Thyroid gland (tissue), 4 donors: ENCODE results near the gene HAAO. TPM values are rescaled to one million over a fixed set of nuclear protein-coding genes. Genes with fewer than 3 reads are reported as not detected.

ENCODE experiments used
- DNase-seq, 2 donors: peaks; one replicate each; pipeline ENCODE4 v3.0.0-alpha.2; 2019
- H3K27ac ChIP-seq, 3 donors: fragments of 200-600 bp; sonication (generic); 1 replicate in 2 of 3; 2 replicates in 1 of 3; pipeline ENCODE4 v1.5.1; 2016 to 2019; ENCODE audit warnings: mild to moderate bottlenecking in 1 of 3, moderate library complexity in 1 of 3
- H3K27me3 ChIP-seq: fragments of 200-600 bp; sonication (generic); one replicate; pipeline ENCODE4 v1.5.1; 2019
- H3K36me3 ChIP-seq, 2 donors: fragments of 200-600 bp; sonication (generic); one replicate each; pipeline ENCODE4 v1.5.1; 2016 to 2019
- H3K4me1 ChIP-seq, 2 donors: fragments of 200-600 bp; sonication (generic); one replicate each; pipeline ENCODE4 v1.5.1; 2017 to 2019
- H3K4me3 ChIP-seq, 3 donors: fragments of 200-600 bp; sonication (generic); replicated peaks in 1 of 3; 1 replicate in 2 of 3; 2 replicates in 1 of 3; pipeline ENCODE4 v1.5.1; 2016; ENCODE audit warnings: mild to moderate bottlenecking in 1 of 3
- H3K9me3 ChIP-seq: fragments of 200-600 bp; sonication (generic); one replicate; pipeline ENCODE4 v1.5.1; 2017
- POLR2A ChIP-seq, 2 donors: fragments of 450-650 bp; IDR thresholded peaks; one replicate each; pipeline ENCODE4 v1.6.1; 2017; ENCODE audit warnings: antibody characterized with exemption in 2 of 2, mild to moderate bottlenecking in 2 of 2, moderate library complexity in 1 of 2
- WGBS, 2 donors: methylation state at CpG; one replicate each; pipeline ENCODE4 v1.1.5; 2017; 5-methylcytosine and 5-hydroxymethylcytosine counted together
- intact Hi-C: fragments of 100-400 bp; cut with DNase I; formaldehyde crosslinking; loops from one replicate; pipeline ENCODE4 v1.15.1; 2023
- total RNA-seq, 4 donors: library from RNA; depleted of rRNA; stranded (reverse); fragments of >200 nt; gene quantifications; one replicate each; pipeline ENCODE4 v1.2.3, GENCODE V29; 2016
- TF ChIP-seq, protein P1 (sequence below), 6 experiments: fragments of 200-600 bp in 3 of 6; fragments of 450-650 bp in 3 of 6; sonication (generic) in 3 of 6; IDR thresholded peaks; one replicate each; pipeline ENCODE4 v1.5.1; 2016 to 2019; ENCODE audit warnings: antibody characterized with exemption in 6 of 6, mild to moderate bottlenecking in 2 of 6, inconsistent platforms in 1 of 6, moderate library complexity in 1 of 6

The HAAO gene
- total RNA-seq, 4 donors from 2014 or later = 2.2 to 6.8 (median 3.9) TPM

DNA sequence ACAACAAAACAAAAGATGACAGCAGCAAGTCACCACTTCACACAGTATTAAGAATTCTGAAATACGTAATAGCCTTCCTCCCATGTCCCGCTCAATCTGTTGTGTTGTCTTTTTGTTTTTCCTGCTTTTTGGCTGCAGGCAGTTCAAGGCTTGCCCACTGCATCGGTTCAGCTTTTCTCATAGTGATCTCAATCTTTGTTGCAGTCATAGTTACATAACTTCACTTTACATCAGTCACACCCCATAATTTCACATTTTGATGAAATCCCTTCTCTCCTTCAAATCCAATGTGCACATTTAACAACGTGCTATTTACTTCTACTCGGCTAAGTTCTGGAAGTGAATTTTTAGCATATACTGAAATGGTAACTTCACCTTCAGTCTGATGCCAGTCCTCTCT lies 33.8 kb upstream of the HAAO start:
- 88 to 96% methylated on average over 5 of the region's 5 CpGs for WGBS, 2 donors
- Histone ChIP-seq H3K36me3 (no peaks in the 10 kb centered on the region), H3K27ac (no peak overlapping the region), H3K4me1 (peaks cover 7 to 16% of the 10 kb centered on the region in 2 donors), H3K9me3 (no peaks in the 10 kb centered on the region), H3K27me3 (no peaks in the 10 kb centered on the region), H3K4me3 (no peak overlapping the region)
- intact Hi-C loops = loop anchor here (5.0 to 10.0 kb wide), 3 partner anchors 396 to 779 kb away; no protein-coding TSS in a partner anchor
- no peak for TF ChIP-seq POLR2A (IDR thresholded peaks at IDR 0.05)
- DNase-seq = no peak

DNA sequence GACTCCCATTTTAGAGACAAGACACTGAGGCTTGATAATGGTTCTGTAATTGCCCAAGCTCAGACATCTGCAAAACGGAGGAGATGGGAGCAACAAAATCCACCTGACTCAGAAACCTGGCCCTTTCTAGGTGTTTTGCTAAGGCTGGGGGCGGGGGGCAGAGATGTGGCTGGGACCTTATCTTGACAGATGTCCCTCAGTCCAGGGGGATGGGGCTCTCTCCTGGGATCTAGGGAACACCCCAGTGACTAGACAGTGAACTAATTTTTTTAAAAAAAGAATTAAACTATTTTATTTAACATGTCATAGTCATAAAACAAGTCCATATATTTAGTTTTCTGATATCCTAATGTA lies 32.0 kb upstream of the HAAO start:
- WGBS, 2 donors = 88 to 97% methylated on average over 2 of the region's 2 CpGs
- Histone ChIP-seq H3K9me3 (no peaks in the 10 kb centered on the region), H3K27me3 (no peaks in the 10 kb centered on the region), H3K4me3 (no peak overlapping the region), H3K36me3 (no peaks in the 10 kb centered on the region), H3K4me1 (peaks cover 7% of the 10 kb centered on the region in 2 donors), H3K27ac (no peak overlapping the region)
- TF ChIP-seq POLR2A (IDR thresholded peaks at IDR 0.05) = no peak
- TF ChIP-seq, protein P1, sequence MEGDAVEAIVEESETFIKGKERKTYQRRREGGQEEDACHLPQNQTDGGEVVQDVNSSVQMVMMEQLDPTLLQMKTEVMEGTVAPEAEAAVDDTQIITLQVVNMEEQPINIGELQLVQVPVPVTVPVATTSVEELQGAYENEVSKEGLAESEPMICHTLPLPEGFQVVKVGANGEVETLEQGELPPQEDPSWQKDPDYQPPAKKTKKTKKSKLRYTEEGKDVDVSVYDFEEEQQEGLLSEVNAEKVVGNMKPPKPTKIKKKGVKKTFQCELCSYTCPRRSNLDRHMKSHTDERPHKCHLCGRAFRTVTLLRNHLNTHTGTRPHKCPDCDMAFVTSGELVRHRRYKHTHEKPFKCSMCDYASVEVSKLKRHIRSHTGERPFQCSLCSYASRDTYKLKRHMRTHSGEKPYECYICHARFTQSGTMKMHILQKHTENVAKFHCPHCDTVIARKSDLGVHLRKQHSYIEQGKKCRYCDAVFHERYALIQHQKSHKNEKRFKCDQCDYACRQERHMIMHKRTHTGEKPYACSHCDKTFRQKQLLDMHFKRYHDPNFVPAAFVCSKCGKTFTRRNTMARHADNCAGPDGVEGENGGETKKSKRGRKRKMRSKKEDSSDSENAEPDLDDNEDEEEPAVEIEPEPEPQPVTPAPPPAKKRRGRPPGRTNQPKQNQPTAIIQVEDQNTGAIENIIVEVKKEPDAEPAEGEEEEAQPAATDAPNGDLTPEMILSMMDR (IDR thresholded peaks at IDR 0.05) = no peak
- intact Hi-C loops = loop anchor here (10.0 kb wide), 2 partner anchors 750 to 780 kb away; no protein-coding TSS in a partner anchor
- DNase-seq = no peak

DNA sequence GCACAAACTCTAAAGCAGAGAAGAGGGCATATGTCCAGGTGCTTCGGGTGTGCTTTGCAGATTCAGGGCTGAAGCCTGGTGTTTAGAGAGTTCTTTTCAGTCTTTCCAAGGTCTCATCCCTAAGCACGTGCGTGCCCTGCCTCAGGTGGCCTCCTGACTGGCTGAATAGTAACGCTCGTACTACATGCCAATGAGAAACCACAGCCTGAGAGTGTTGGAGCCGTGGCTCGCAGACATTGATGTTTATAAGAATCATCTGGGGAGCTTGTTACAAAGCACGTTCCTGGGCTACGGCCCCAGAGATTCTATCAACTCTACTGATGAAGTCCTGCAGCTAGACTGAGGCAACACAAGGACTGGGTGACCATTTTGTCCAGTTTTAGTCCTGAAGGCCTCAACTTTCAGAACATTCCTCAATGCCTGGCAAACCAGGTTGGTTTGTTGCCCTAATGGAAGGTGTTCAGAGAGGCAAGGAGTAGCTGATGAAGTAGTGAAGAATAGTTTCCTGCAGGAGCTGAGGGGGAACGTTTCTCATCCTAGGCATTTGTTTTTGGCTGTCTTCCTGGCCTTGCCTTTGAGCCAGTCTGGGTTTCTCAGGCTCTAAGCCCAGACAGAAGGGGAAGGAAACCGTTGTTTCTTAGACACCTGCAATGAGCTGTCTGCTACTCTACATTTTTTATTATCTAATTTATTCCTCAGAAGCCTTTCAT lies 31.5 kb upstream of the HAAO start:
- Histone ChIP-seq H3K4me1 (peaks cover 3 to 4% of the 10 kb centered on the region in 2 donors), H3K4me3 (no peak overlapping the region), H3K36me3 (no peaks in the 10 kb centered on the region), H3K27ac (no peak overlapping the region), H3K9me3 (no peaks in the 10 kb centered on the region), H3K27me3 (no peaks in the 10 kb centered on the region)
- 81 to 84% methylated on average over 11 of the region's 11 CpGs for WGBS, 2 donors
- TF ChIP-seq POLR2A (IDR thresholded peaks at IDR 0.05) = no peak
- TF ChIP-seq, protein P1 (IDR thresholded peaks at IDR 0.05) = no peak
- intact Hi-C loops = loop anchor here (10.0 kb wide), 2 partner anchors 751 to 781 kb away; no protein-coding TSS in a partner anchor
- DNase-seq = no peak

DNA sequence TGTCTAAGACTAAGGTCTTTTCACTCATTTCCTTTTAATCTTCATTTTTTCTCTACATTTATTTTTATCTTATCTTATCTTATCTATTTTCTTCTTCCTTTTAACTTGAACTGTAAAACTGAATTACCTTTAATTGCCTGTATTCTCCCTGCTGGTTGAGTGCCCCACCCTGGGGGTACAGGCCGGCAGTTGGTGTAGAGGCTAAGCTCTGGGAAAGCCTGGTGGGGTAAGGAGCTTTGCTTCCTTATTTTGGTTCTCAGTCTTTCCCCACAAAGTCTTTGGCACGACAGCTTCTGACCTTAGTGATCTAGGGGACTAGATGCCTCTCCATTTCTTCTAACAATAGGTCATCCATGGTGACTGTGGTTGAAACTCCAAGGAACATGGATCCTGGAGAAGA lies 26.8 kb upstream of the HAAO start:
- TF ChIP-seq POLR2A (IDR thresholded peaks at IDR 0.05) = no peak
- TF ChIP-seq, protein P1 (IDR thresholded peaks at IDR 0.05) = no peak
- 79 to 83% methylated on average over 2 of the region's 2 CpGs for WGBS, 2 donors
- intact Hi-C loops = no loop called here
- Histone ChIP-seq H3K36me3 (no peaks in the 10 kb centered on the region), H3K4me3 (no peak overlapping the region), H3K4me1 (no peaks in the 10 kb centered on the region), H3K9me3 (no peaks in the 10 kb centered on the region), H3K27me3 (no peaks in the 10 kb centered on the region), H3K27ac (no peak overlapping the region)
- no peak for DNase-seq

DNA sequence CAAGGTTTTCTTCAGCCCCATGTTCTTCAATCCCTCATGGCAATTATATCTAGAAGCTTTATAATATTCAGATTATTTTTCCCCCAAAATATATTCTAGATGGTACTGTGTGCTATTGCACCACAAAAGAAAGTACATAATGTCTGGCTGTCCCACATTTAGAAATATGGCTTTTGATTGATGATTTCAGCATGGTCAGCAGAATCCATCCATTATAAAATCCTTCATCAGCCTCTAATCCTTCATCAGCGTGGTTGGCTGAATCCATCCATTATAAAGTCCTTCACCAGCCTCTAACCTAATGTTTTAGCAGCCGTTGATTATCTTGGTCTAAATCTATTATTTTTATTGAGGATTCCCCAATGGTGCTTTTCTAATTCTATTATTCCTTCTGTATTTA lies 23.3 kb upstream of the HAAO start:
- peaks cover 0 to 5% of the 10 kb centered on the region in 2 donors for H3K4me1 ChIP-seq
- DNase-seq = no peak
- TF ChIP-seq, protein P1 (IDR thresholded peaks at IDR 0.05) = no peak
- no peak for TF ChIP-seq POLR2A (IDR thresholded peaks at IDR 0.05)
- H3K36me3 ChIP-seq = no peaks in the 10 kb centered on the region
- intact Hi-C loops = no loop called here
- WGBS, 2 donors = 54 to 73% methylated on average over 2 of the region's 2 CpGs
- H3K27ac ChIP-seq = no peak overlapping the region
- H3K4me3 ChIP-seq = no peak overlapping the region
- H3K27me3 ChIP-seq = no peaks in the 10 kb centered on the region
- no peaks in the 10 kb centered on the region for H3K9me3 ChIP-seq
